GM12878 (cell line): ENCODE results near the gene FANCE. TPM values are rescaled to one million over a fixed set of nuclear protein-coding genes. Genes with fewer than 3 reads are reported as not detected.

Source experiments
- ATAC-seq: fragments of 200-7000 bp; cut with Tn5 transposase; 3 replicates; pipeline ENCODE4 v1.9.1; 2020; ENCODE audit warnings: mild to moderate bottlenecking, moderate library complexity
- BruUV-seq: library from RNA; stranded (reverse); fragments of 400-500 nt; replicated peaks from 2 replicates; lab custom pipeline; 2021; lab: Mats Ljungman, UMichigan
- CTCF ChIA-PET: fragments of 300-600 bp; sonication (Branson Sonifier 250); formaldehyde crosslinking; extraction: SDS; loops from one replicate; lab custom pipeline; 2021; ENCODE audit warnings: inconsistent platforms; lab: Yijun Ruan, JAX
- POLR2A ChIA-PET: fragments of 350-600 bp; formaldehyde crosslinking; extraction: SDS; loops from one replicate; lab custom pipeline; 2021; ENCODE audit warnings: inconsistent platforms; lab: Charles Lee
- RAD21 ChIA-PET: fragments of 300-600 bp; sonication (Branson Sonifier 250); formaldehyde crosslinking; loops from one replicate; lab custom pipeline; 2023; ENCODE audit warnings: antibody characterized with exemption; ENCODE audit not compliant: unreplicated experiment; lab: Charles Lee
- SMC1A ChIA-PET: fragments of 300-600 bp; sonication (Branson Sonifier 250); formaldehyde crosslinking; loops from one replicate; lab custom pipeline; 2023; ENCODE audit not compliant: unreplicated experiment, uncharacterized antibody; lab: Charles Lee
- DNase-seq: peaks from one replicate; pipeline ENCODE4 v3.0.0-alpha.2; 2011; ENCODE audit warnings: low read depth, low spot score
- FAIRE-seq: peaks from 3 replicates; lab custom pipeline; 2011; peaks lifted over from hg19 to GRCh38; lab: Jason Lieb, UNC
- H2AFZ ChIP-seq: 2 replicates; pipeline ENCODE4 v1.6.0; 2011; ENCODE audit warnings: low read depth, low read length, control low read depth; ENCODE audit not compliant: control insufficient read depth
- H3K27ac ChIP-seq: 2 replicates; pipeline ENCODE4 v1.5.1; 2011; ENCODE audit warnings: control low read depth; ENCODE audit not compliant: control insufficient read depth, insufficient read depth
- H3K27me3 ChIP-seq, 2 experiments: replicated peaks in 1 of 2; 2 replicates each; pipeline versions ENCODE4 v1.6.0 to v1.6.1; 2011; ENCODE audit warnings: low read length in 1 of 2; ENCODE audit not compliant: control insufficient read depth in 2 of 2, insufficient read depth in 2 of 2
- H3K36me3 ChIP-seq, 2 experiments: 2 replicates each; pipeline ENCODE4 v1.5.1; 2011; ENCODE audit warnings: low read length in 1 of 2; ENCODE audit not compliant: control insufficient read depth in 2 of 2, insufficient read depth in 2 of 2
- H3K4me1 ChIP-seq: 2 replicates; pipeline ENCODE4 v1.6.1; 2011; ENCODE audit warnings: mild to moderate bottlenecking, low read length, moderate library complexity, mixed read lengths; ENCODE audit not compliant: control insufficient read depth, insufficient read depth
- H3K4me2 ChIP-seq: 2 replicates; pipeline ENCODE4 v1.6.0; 2011; ENCODE audit warnings: control low read depth; ENCODE audit not compliant: control insufficient read depth, insufficient read depth
- H3K4me3 ChIP-seq: fragments of 200-600 bp; sonication (generic); 2 replicates; pipeline ENCODE4 v1.5.1; 2016
- H3K79me2 ChIP-seq: 2 replicates; pipeline ENCODE4 v1.6.0; 2011; ENCODE audit warnings: low read length; ENCODE audit not compliant: control insufficient read depth, insufficient read depth
- H3K9ac ChIP-seq: 2 replicates; pipeline ENCODE4 v1.8.0; 2011; ENCODE audit warnings: low read length, control low read depth, mixed read lengths; ENCODE audit not compliant: control insufficient read depth, insufficient read depth
- H3K9me3 ChIP-seq: replicated peaks from 3 replicates; pipeline ENCODE4 v1.5.1; 2011; ENCODE audit warnings: mild to moderate bottlenecking, low read length; ENCODE audit not compliant: control insufficient read depth, insufficient read depth
- H4K20me1 ChIP-seq: 2 replicates; pipeline ENCODE4 v1.6.0; 2011; ENCODE audit not compliant: control insufficient read depth, insufficient read depth
- BRCA1 ChIP-seq: IDR thresholded peaks from 2 replicates; pipeline ENCODE4 v1.6.1; 2011; ENCODE audit warnings: low read depth, low read length, improper control_type of control experiment
- HCFC1 ChIP-seq: fragments of 150-350 bp; IDR thresholded peaks from 2 replicates; pipeline ENCODE4 v1.6.1; 2014; ENCODE audit warnings: low read length
- JUND ChIP-seq: IDR thresholded peaks from 2 replicates; pipeline ENCODE4 v1.6.1; 2012; ENCODE audit warnings: low read depth, mild to moderate bottlenecking, low read length, improper control_type of control experiment, moderate library complexity
- MTA2 ChIP-seq: fragments of 450-650 bp; IDR thresholded peaks from 2 replicates; pipeline ENCODE4 v1.6.1; 2016; ENCODE audit warnings: low read depth, mild to moderate bottlenecking, moderate library complexity
- RB1 ChIP-seq: fragments of 450-650 bp; formaldehyde crosslinking; IDR thresholded peaks from 2 replicates; pipeline ENCODE4 v1.6.1; 2017; ENCODE audit warnings: mild to moderate bottlenecking, borderline replicate concordance
- WGBS: methylation state at CpG from one replicate; pipeline ENCODE4 v1.1.6; 2016; ENCODE audit warnings: low lambda C conversion rate; ENCODE audit not compliant: insufficient replicate concordance, insufficient coverage; ENCODE audit errors: missing lambda C conversion rate; 5-methylcytosine and 5-hydroxymethylcytosine counted together
- in situ Hi-C: fragments of 300-500 bp; cut with MboI; formaldehyde crosslinking; loops from 9 replicates; pipeline ENCODE4 v1.14.3; 2018; ENCODE audit warnings: mixed read lengths
- intact Hi-C: fragments of 100-400 bp; cut with micrococcal nuclease; formaldehyde crosslinking; loops from one replicate; pipeline ENCODE4 v1.14.2; 2022; ENCODE audit not compliant: unreplicated experiment
- polyA plus RNA-seq, 11 experiments: library from polyadenylated mRNA; depleted of rRNA in 4 of 11; unstranded in 6 of 11; stranded (reverse) in 5 of 11; fragments of >200 nt; fragmentation: Nextera tagmentation in 4 of 11; fragmentation: Illumina TruSeq in 1 of 11; extraction: Ambion mirVana in 4 of 11; extraction: Trizol in 1 of 11; gene quantifications; 1 replicate in 1 of 11; 2 replicates in 10 of 11; pipeline versions ENCODE4 v1.2.1 to v1.2.3, GENCODE V29; 2011 to 2016; ENCODE audit warnings: inconsistent platforms in 2 of 11, missing spikeins in 2 of 11, low read depth in 1 of 11
- total RNA-seq, 4 experiments: library from RNA; depleted of rRNA in 3 of 4; stranded (reverse); fragments of >200 nt in 3 of 4; fragmentation: Illumina TruSeq in 1 of 4; extraction: Trizol in 1 of 4; gene quantifications; 2 replicates each; pipeline versions ENCODE4 v1.2.1 to v1.2.3, GENCODE V29; 2013 to 2021
- TF ChIP-seq, protein P1 (sequence below): fragments of 450-650 bp; formaldehyde crosslinking; IDR thresholded peaks from 2 replicates; pipeline ENCODE4 v1.5.0; 2022; ENCODE audit warnings: mild to moderate bottlenecking, missing genetic modification characterization

The FANCE gene
- total and polyA plus RNA-seq, 10 of the 15 experiments (the other 5 are each of a cell fraction or from before 2014, with no cell fraction given) = 3.0 to 13.3 (median 8.1) TPM

DNA sequence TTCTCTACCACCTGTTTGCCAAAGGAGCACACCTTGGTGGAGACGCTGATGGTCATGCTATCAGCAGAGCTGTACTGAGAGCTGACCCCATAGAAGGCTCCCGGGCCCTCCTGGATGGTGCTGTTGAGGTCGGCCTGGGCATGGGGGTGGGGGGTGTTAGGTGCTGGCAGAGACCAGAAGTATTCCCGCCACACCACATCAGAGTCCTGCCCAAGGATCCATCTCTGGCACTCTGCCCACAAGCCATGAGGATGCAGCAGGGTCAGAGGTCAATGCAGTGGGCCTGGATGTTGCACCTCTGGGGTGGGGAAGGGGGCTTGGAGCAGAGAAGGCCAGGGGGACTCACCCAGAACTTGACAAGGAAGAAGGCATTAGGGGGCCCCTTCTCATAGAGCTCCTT, 23.4 kb downstream of the FANCE start:
- BruUV-seq = no TSS peak
- ChIA-PET RAD21 (no interaction called here), CTCF (interaction anchor here (0.5 kb wide), 1 partner anchor 1160 kb away, joined by 3 read pairs; no protein-coding TSS in a partner anchor), POLR2A (interaction anchor here (0.6 kb wide), 1 partner anchor 207 kb away, joined by 6 read pairs; no protein-coding TSS in a partner anchor), SMC1A (no interaction called here)
- FAIRE-seq = no peak
- Histone ChIP-seq H2AFZ (no peak overlapping the region), H3K36me3 (peaks cover 10% of the 10 kb centered on the region in 2 experiments; a peak in 3 of 4 replicates), H3K79me2 (peaks cover 10% of the 10 kb centered on the region), H3K4me1 (no peaks in the 10 kb centered on the region), H3K9ac (no peak overlapping the region), H3K4me3 (no peak overlapping the region), H3K4me2 (no peak overlapping the region), H4K20me1 (no peaks in the 10 kb centered on the region), H3K27me3 (no peaks in the 10 kb centered on the region; a peak in 1 of 4 replicates), H3K9me3 (no peaks in the 10 kb centered on the region), H3K27ac (no peak overlapping the region)
- intact Hi-C loops (no loop called here), in situ Hi-C loops (no loop called here)
- ATAC-seq = no peak
- 77% methylated on average over 4 of the region's 4 CpGs for WGBS
- no peak for TF ChIP-seq RB1
- no peak for TF ChIP-seq HCFC1
- no peak for TF ChIP-seq BRCA1
- TF ChIP-seq JUND = no peak
- TF ChIP-seq MTA2 = no peak
- TF ChIP-seq, protein P1, sequence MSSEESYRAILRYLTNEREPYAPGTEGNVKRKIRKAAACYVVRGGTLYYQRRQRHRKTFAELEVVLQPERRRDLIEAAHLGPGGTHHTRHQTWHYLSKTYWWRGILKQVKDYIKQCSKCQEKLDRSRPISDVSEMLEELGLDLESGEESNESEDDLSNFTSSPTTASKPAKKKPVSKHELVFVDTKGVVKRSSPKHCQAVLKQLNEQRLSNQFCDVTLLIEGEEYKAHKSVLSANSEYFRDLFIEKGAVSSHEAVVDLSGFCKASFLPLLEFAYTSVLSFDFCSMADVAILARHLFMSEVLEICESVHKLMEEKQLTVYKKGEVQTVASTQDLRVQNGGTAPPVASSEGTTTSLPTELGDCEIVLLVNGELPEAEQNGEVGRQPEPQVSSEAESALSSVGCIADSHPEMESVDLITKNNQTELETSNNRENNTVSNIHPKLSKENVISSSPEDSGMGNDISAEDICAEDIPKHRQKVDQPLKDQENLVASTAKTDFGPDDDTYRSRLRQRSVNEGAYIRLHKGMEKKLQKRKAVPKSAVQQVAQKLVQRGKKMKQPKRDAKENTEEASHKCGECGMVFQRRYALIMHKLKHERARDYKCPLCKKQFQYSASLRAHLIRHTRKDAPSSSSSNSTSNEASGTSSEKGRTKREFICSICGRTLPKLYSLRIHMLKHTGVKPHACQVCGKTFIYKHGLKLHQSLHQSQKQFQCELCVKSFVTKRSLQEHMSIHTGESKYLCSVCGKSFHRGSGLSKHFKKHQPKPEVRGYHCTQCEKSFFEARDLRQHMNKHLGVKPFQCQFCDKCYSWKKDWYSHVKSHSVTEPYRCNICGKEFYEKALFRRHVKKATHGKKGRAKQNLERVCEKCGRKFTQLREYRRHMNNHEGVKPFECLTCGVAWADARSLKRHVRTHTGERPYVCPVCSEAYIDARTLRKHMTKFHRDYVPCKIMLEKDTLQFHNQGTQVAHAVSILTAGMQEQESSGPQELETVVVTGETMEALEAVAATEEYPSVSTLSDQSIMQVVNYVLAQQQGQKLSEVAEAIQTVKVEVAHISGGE = no peak
- DNase-seq = no peak
